K562 (cell line): ENCODE results near the gene NAA10. TPM values are rescaled to one million over a fixed set of nuclear protein-coding genes. Genes with fewer than 3 reads are reported as not detected.
A peak's percentile ranks its signal among the peaks of the same experiment; 100 is the strongest.

ENCODE experiments used
- ATF1 ChIP-seq, 2 experiments: fragments of 450-650 bp in 1 of 2; IDR thresholded peaks; 2 replicates each; pipeline ENCODE4 v1.6.1; 2016; ENCODE audit warnings: missing compliant biosample characterization in 1 of 2, missing genetic modification characterization in 1 of 2
- C11orf30 ChIP-seq: fragments of 450-650 bp; IDR thresholded peaks from 2 replicates; pipeline ENCODE4 v1.6.1; 2016; ENCODE audit warnings: low read depth, mild to moderate bottlenecking
- IRF2 ChIP-seq: sonication (generic); formaldehyde crosslinking; IDR thresholded peaks from 2 replicates; pipeline ENCODE4 v1.8.1; 2022; ENCODE audit warnings: mild to moderate bottlenecking, missing genetic modification reagents
- KLF16 ChIP-seq: IDR thresholded peaks from 2 replicates; pipeline ENCODE4 v1.6.1; 2016; ENCODE audit warnings: antibody characterized with exemption
- PATZ1 ChIP-seq: fragments of 250-450 bp; sonication (Bioruptor Pico); IDR thresholded peaks from 2 replicates; pipeline ENCODE4 v1.5.0; 2020; ENCODE audit warnings: mild to moderate bottlenecking, borderline replicate concordance
- RBM25 ChIP-seq: fragments of 200-400 bp; formaldehyde crosslinking; IDR thresholded peaks from 2 replicates; pipeline ENCODE4 v1.6.1; 2018; ENCODE audit warnings: low read length, low read depth, moderate library complexity; ENCODE audit not compliant: severe bottlenecking
- SP1 ChIP-seq: sonication (generic); formaldehyde crosslinking; IDR thresholded peaks from 2 replicates; pipeline ENCODE4 v1.8.1; 2022; ENCODE audit warnings: mild to moderate bottlenecking, missing genetic modification reagents
- TRIM28 ChIP-seq: fragments of 450-650 bp; IDR thresholded peaks from 2 replicates; pipeline ENCODE4 v1.6.1; 2017
- ZBTB1 ChIP-seq: sonication (generic); formaldehyde crosslinking; IDR thresholded peaks from 2 replicates; pipeline ENCODE4 v1.8.1; 2023; ENCODE audit warnings: missing genetic modification reagents, low read depth, mild to moderate bottlenecking, borderline replicate concordance
- ZBTB11 ChIP-seq, 3 experiments: fragments of 200-800 bp in 1 of 3; fragments of 250-450 bp in 1 of 3; fragments of 450-650 bp in 1 of 3; sonication (Bioruptor Pico) in 1 of 3; sonication (Bioruptor generic) in 1 of 3; formaldehyde crosslinking in 1 of 3; IDR thresholded peaks; 2 replicates each; pipeline versions ENCODE4 v1.6.1 to v1.8.0; 2016 to 2022; ENCODE audit warnings: mild to moderate bottlenecking in 2 of 3, missing genetic modification characterization in 2 of 3, missing compliant biosample characterization in 1 of 3, moderate library complexity in 1 of 3
- ZBTB7A ChIP-seq: IDR thresholded peaks from 2 replicates; pipeline ENCODE4 v1.6.1; 2011; ENCODE audit warnings: low read depth, mild to moderate bottlenecking, low read length, moderate library complexity, borderline replicate concordance; ENCODE audit not compliant: control insufficient read depth
- ZNF324 ChIP-seq: fragments of 250-450 bp; sonication (Bioruptor Pico); IDR thresholded peaks from 2 replicates; pipeline ENCODE4 v1.4.0; 2020; ENCODE audit warnings: mild to moderate bottlenecking
- ZNF583 ChIP-seq: fragments of 250-450 bp; sonication (Bioruptor Pico); IDR thresholded peaks from 2 replicates; pipeline ENCODE4 v1.4.0; 2020
- ZNF655 ChIP-seq: fragments of 250-450 bp; sonication (Bioruptor Pico); IDR thresholded peaks from 2 replicates; pipeline ENCODE4 v1.5.0; 2021
- ZNF668 ChIP-seq: fragments of 250-450 bp; sonication (Bioruptor Pico); IDR thresholded peaks from 2 replicates; pipeline ENCODE4 v1.8.0; 2022; ENCODE audit warnings: mild to moderate bottlenecking, inconsistent platforms
- polyA plus RNA-seq, 8 experiments: library from polyadenylated mRNA; depleted of rRNA in 4 of 8; stranded (reverse) in 5 of 8; unstranded in 3 of 8; fragments of >200 nt; fragmentation: Nextera tagmentation in 2 of 8; fragmentation: Illumina TruSeq in 1 of 8; extraction: Ambion mirVana in 2 of 8; extraction: Trizol in 1 of 8; gene quantifications; 2 replicates each; pipeline versions ENCODE4 v1.2.1 to v1.2.3, GENCODE V29; 2011 to 2014; ENCODE audit warnings: inconsistent platforms in 1 of 8, missing spikeins in 1 of 8
- total RNA-seq, 7 experiments: library from RNA; depleted of rRNA in 6 of 7; stranded (reverse); fragments of >200 nt in 6 of 7; fragmentation: Illumina TruSeq in 2 of 7; extraction: Trizol in 2 of 7; gene quantifications; 2 replicates each; pipeline versions ENCODE4 v1.2.1 to v1.2.3, GENCODE V29; 2011 to 2021; ENCODE audit warnings: low replicate concordance in 1 of 7
- TF ChIP-seq, protein P1 (sequence below), 2 experiments: IDR thresholded peaks; 2 replicates each; pipeline ENCODE4 v1.6.1; 2012; ENCODE audit warnings: improper control_type of control experiment in 2 of 2, low read depth in 2 of 2, low read length in 2 of 2, borderline replicate concordance in 1 of 2
- TF ChIP-seq, protein P2 (sequence below): fragments of 450-650 bp; IDR thresholded peaks from 2 replicates; pipeline ENCODE4 v1.6.1; 2016

Gene NAA10
- total and polyA plus RNA-seq, 9 of the 15 experiments (the other 6 are each of a cell fraction or from before 2014, with no cell fraction given) = 11.1 to 250 (median 134) TPM

DNA sequence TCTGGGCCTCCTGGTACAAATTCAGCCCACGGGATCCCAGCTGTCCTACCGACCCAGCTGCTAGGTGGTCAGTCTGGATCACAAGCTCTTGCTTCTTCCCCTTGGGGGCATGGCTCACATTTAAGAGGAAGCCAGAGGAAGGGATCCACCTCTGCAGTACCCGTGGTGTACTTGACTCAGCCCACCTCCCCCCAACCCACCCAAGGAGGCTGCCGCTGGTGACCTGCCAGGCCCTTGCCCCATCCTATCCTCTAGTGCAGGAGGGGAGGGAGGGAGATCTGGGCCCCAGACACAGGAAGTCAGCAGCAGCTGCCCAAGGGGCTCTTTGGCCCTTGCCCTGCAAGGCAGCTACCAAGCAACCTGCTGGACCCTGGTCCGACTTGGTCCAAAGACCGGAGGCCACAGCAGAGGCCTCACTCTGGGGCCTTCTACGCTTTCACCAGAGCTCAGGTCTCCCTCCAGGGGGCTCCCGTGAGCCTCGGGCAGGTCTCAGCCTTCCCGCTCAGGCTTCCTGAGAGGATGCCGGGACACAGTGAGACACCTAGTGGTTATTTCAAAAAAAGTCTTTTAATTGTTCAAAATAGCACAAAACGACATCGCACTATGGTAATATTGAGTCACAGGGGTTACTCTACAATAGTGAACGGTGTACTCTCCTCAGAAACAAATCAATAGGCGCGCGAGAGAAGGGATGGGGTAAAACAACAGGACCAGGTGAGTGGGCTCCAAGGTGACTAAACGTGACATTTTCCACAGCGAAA, 12.4 kb upstream of the NAA10 start (continued):
- TF ChIP-seq ZNF655 (CRISPR knock-in tag) = no peak
- TF ChIP-seq RBM25 = no peak
- TF ChIP-seq PATZ1 (CRISPR knock-in tag) = no peak
- no peak for TF ChIP-seq ZBTB11 (CRISPR knock-in tag; IDR thresholded peaks at IDR 0.05)
- TF ChIP-seq ZBTB1 (CRISPR knock-in tag) = no peak
- TF ChIP-seq ZBTB7A = no peak
- TF ChIP-seq ZNF324 = no peak
- no peak for TF ChIP-seq TRIM28
- no peak for TF ChIP-seq SP1 (CRISPR knock-in tag)
- TF ChIP-seq ZNF668 (CRISPR knock-in tag) = no peak
- TF ChIP-seq C11orf30 = no peak
- TF ChIP-seq, protein P1, sequence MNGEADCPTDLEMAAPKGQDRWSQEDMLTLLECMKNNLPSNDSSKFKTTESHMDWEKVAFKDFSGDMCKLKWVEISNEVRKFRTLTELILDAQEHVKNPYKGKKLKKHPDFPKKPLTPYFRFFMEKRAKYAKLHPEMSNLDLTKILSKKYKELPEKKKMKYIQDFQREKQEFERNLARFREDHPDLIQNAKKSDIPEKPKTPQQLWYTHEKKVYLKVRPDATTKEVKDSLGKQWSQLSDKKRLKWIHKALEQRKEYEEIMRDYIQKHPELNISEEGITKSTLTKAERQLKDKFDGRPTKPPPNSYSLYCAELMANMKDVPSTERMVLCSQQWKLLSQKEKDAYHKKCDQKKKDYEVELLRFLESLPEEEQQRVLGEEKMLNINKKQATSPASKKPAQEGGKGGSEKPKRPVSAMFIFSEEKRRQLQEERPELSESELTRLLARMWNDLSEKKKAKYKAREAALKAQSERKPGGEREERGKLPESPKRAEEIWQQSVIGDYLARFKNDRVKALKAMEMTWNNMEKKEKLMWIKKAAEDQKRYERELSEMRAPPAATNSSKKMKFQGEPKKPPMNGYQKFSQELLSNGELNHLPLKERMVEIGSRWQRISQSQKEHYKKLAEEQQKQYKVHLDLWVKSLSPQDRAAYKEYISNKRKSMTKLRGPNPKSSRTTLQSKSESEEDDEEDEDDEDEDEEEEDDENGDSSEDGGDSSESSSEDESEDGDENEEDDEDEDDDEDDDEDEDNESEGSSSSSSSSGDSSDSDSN (IDR thresholded peaks at IDR 0.05; ENCODE audit: borderline replicate concordance in 1 of 2, low read depth in 2 of 2, low read length in 2 of 2) = no peak
- TF ChIP-seq IRF2 (CRISPR knock-in tag) = no peak
- peak; percentile 69; the same call in 1 of the 2 replicates for TF ChIP-seq KLF16
- TF ChIP-seq ATF1 (CRISPR knock-in tag; IDR thresholded peaks at IDR 0.05) = no peak
- TF ChIP-seq ATF1 (tag; IDR thresholded peaks at IDR 0.05) = no peak; the same call in 1 of the 2 replicates
- TF ChIP-seq, protein P2, sequence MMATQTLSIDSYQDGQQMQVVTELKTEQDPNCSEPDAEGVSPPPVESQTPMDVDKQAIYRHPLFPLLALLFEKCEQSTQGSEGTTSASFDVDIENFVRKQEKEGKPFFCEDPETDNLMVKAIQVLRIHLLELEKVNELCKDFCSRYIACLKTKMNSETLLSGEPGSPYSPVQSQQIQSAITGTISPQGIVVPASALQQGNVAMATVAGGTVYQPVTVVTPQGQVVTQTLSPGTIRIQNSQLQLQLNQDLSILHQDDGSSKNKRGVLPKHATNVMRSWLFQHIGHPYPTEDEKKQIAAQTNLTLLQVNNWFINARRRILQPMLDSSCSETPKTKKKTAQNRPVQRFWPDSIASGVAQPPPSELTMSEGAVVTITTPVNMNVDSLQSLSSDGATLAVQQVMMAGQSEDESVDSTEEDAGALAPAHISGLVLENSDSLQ = no peak
- TF ChIP-seq ZNF583 = no peak
